GM12892 (cell line): Measurements from ENCODE around the gene CCL3.
A peak's percentile ranks its signal among the peaks of the same experiment; 100 is the strongest.

Experiments used
- POLR2A ChIP-seq: IDR thresholded peaks from 2 replicates; pipeline ENCODE4 v1.6.1; 2011; ENCODE audit warnings: low read depth, low read length, control low read depth
- POLR2AphosphoS5 ChIP-seq: IDR thresholded peaks from 2 replicates; pipeline ENCODE4 v1.6.1; 2011; ENCODE audit warnings: low read depth, low read length, control low read depth
- TAF1 ChIP-seq: IDR thresholded peaks from 2 replicates; pipeline ENCODE4 v1.6.1; 2011; ENCODE audit warnings: low read depth, mild to moderate bottlenecking, control low read depth, low read length, borderline replicate concordance

DNA sequence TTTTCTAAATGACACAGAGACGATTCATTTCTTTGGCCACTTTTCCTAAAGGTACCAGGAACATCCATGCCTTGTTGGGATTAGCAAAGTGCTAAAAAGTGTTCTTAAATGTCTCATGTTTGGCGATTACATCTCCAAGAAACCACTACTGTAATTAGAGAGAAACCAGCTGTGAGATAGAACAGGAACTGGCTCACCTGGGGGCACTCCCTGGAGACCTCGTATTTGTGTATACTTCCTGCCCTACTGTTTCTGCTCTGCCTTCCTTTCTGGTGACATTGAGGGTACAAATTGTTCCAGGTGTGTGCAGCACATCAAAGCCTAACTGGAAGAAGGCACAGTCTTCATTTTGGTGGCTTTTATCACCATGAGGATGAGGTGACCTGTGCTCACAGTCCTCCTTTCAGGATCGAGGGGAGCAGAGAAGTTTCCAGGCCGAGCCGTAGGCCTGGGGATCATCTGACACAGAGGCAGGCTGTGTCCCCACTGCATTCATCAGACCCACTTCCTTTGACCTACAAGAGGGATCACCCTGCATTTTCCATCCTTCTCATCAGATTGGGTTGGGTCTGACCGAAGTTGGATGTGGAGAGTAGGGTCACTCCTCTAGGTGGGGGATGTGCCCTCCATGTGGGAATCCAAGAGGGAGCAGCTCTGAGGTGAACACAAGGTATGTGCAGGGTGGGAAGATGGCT lies 37.4 kb upstream of the CCL3 start:
- TF ChIP-seq POLR2AphosphoS5 (0 out of 2 replicates have a peak, but pooled peaks have one; percentile 26), POLR2A (peak; percentile 33; the same call in 1 of the 2 replicates), TAF1 (no peak)
